Measurements from ENCODE around the gene SMPX. TPM values are rescaled to one million over a fixed set of nuclear protein-coding genes. Genes with fewer than 3 reads are reported as not detected.

Gene SMPX
- total and polyA plus RNA-seq, 12 donors: 171 to 894 (median 696) TPM

DNA sequence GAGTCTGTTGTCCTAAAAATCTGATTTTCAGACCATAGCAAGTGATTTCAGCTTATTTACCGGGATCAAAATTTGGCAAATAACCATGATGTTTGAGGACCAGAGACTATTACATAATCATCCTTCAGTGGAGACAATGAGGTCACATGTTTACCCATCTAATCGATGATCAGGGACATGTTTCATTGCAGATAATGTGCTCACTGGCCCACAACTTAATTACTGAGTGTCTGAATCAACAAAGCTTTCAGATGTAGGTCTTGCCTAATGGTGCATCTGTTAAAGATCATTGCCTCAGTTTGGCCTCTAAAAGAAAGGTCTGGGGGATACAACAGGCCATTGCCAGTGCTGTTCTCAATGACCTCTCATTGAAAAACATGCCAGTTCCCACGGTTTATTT, 56.9 kb downstream of the SMPX start:
- no peaks in the 10 kb centered on the region for H3K27me3 ChIP-seq
- DNase-seq: no peak
- H3K27ac ChIP-seq: no peak overlapping the region
- TF ChIP-seq, protein P1, sequence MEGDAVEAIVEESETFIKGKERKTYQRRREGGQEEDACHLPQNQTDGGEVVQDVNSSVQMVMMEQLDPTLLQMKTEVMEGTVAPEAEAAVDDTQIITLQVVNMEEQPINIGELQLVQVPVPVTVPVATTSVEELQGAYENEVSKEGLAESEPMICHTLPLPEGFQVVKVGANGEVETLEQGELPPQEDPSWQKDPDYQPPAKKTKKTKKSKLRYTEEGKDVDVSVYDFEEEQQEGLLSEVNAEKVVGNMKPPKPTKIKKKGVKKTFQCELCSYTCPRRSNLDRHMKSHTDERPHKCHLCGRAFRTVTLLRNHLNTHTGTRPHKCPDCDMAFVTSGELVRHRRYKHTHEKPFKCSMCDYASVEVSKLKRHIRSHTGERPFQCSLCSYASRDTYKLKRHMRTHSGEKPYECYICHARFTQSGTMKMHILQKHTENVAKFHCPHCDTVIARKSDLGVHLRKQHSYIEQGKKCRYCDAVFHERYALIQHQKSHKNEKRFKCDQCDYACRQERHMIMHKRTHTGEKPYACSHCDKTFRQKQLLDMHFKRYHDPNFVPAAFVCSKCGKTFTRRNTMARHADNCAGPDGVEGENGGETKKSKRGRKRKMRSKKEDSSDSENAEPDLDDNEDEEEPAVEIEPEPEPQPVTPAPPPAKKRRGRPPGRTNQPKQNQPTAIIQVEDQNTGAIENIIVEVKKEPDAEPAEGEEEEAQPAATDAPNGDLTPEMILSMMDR (IDR thresholded peaks at IDR 0.05): no peak
- H3K9me3 ChIP-seq: no peaks in the 10 kb centered on the region
- WGBS, 2 donors: 72 to 78% methylated on average over 3 of the region's 3 CpGs
- intact Hi-C loops (cut with DNase I): no loop called here
- H3K4me3 ChIP-seq: no peak overlapping the region
- H3K36me3 ChIP-seq: peaks cover 0 to 5% (median 0%) of the 10 kb centered on the region in 9 donors
- H3K4me1 ChIP-seq: no peaks in the 10 kb centered on the region
- no peak for ATAC-seq

DNA sequence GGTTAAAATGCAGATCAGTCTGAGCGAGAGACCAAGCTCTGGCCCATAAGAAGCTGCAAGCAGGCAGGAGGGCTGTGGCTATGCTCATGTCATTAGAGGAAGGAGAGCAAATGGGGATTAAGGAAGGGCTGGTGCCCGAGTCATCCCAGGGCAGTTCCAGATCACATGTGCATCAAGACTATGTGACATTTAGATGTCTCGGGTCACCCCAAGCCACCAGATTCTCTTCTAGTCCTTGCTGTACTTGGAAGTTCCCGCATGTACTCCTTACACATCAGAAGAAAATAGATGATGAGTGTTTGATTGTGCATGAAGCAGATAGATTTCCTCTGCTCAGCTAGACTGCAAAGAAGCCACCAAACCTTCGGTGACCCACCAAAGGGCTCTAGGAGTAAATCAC, 57.6 kb downstream of the SMPX start:
- TF ChIP-seq, protein P1 (IDR thresholded peaks at IDR 0.05): no peak
- H3K4me3 ChIP-seq: no peak overlapping the region
- H3K27me3 ChIP-seq: no peaks in the 10 kb centered on the region
- 88 to 90% methylated on average over 5 of the region's 5 CpGs for WGBS, 2 donors
- no peak overlapping the region for H3K27ac ChIP-seq
- H3K9me3 ChIP-seq: no peaks in the 10 kb centered on the region
- no peaks in the 10 kb centered on the region for H3K4me1 ChIP-seq
- peaks cover 0 to 5% (median 0%) of the 10 kb centered on the region in 9 donors for H3K36me3 ChIP-seq
- DNase-seq (no peak), ATAC-seq (no peak)
- intact Hi-C loops (cut with DNase I): no loop called here

- Histone ChIP-seq H3K4me1 (no peaks in the 10 kb centered on the region), H3K9me3 (no peaks in the 10 kb centered on the region), H3K36me3 (no peaks in the 10 kb centered on the region), H3K27me3 (no peaks in the 10 kb centered on the region), H3K27ac (no peak overlapping the region), H3K4me3 (no peak overlapping the region)
- WGBS, 2 donors: 35 to 44% methylated on average over 3 of the region's 3 CpGs
- intact Hi-C loops (cut with DNase I): no loop called here
- no peak for DNase-seq
- ATAC-seq: no peak
- TF ChIP-seq, protein P1 (IDR thresholded peaks at IDR 0.05): no peak
Measured at GRCh38 chrX:21699136-21699535, 58.8 kb downstream of the SMPX start.

DNA sequence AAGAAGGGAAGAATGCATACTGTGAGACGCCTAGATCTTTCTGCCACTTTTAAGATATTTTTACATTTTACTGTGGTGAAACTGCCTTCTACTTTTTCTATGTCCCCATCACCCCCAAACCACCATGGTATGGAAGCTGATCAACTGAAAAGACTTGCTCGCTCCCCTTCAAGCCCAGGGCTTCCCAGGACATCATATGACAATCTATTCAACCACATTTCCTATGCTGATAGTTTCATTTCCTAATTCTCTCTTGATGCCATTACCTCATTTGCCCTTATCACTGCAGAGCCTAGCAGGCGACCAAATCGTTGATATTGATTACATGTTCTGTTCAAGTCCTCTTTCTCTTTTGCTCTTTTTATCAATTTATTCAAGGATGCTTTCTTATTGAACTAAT, 59.6 kb downstream of the SMPX start:
- TF ChIP-seq, protein P1 (IDR thresholded peaks at IDR 0.05): no peak
- Histone ChIP-seq H3K36me3 (no peaks in the 10 kb centered on the region), H3K4me1 (no peaks in the 10 kb centered on the region), H3K4me3 (no peak overlapping the region), H3K27ac (no peak overlapping the region), H3K27me3 (no peaks in the 10 kb centered on the region), H3K9me3 (no peaks in the 10 kb centered on the region)
- DNase-seq (no peak), ATAC-seq (no peak)
- intact Hi-C loops (cut with DNase I): no loop called here
- 62 to 64% methylated on average over 4 of the region's 4 CpGs for WGBS, 2 donors
